Measurements from ENCODE around the gene ATE1.

The ATE1 gene

DNA sequence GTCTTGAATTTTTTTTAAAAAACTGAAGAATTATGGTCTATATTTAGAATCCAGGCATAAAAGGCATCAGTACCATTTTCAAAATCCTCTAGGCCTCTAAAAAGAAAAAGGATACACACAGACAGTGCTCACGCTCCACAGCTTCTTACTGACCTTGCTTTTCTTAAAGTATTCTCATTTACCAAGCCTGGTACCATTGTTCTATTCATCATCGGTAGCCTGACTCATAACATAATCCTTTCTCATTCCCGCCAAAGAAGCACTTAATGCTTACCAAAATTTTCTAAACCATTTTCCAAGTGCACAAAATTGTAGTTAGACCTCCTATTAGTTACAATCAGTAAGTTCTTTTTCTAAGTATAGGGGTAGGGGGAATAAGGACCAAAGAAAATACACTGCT is 54.6 kb downstream of the ATE1 start:
- no peak for DNase-seq (ENCODE audit: low read depth)

- no peak for DNase-seq (ENCODE audit: low read depth)
Observed at GRCh38 chr10:121870413-121870812, 57.4 kb downstream of the ATE1 start.

GRCh38 chr10:121865554-121865953 is 62.3 kb downstream of the ATE1 start:
- DNase-seq (ENCODE audit: low read depth) = no peak

GRCh38 chr10:121864653-121865052 is 63.2 kb downstream of the ATE1 start:
- DNase-seq (ENCODE audit: low read depth) = no peak

DNA sequence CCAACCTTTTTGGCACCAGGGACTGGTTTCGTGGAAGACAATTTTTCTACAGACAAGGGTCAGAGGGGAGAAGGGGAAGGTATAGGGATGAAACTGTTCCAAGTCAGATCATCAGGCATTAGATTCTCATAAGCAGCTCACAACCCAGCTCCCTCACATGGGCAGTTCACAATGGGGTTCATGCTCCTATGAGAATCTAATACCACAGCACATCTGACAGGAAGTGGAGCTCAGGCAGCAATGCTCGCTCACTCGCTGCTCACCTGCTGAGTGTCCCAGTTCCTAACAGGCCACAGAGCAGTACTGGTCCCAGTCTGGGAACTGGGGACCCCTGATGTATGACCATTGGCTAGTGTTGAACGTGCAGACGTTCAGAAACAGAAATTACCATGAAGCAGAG is 63.7 kb downstream of the ATE1 start:
- no peak for DNase-seq (ENCODE audit: low read depth)

GRCh38 chr10:121862649-121863048 is 65.2 kb downstream of the ATE1 start:
- no peak for DNase-seq (ENCODE audit: low read depth)

GRCh38 chr10:121862042-121862441 is 65.8 kb downstream of the ATE1 start:
- no peak for DNase-seq (ENCODE audit: low read depth)

DNA sequence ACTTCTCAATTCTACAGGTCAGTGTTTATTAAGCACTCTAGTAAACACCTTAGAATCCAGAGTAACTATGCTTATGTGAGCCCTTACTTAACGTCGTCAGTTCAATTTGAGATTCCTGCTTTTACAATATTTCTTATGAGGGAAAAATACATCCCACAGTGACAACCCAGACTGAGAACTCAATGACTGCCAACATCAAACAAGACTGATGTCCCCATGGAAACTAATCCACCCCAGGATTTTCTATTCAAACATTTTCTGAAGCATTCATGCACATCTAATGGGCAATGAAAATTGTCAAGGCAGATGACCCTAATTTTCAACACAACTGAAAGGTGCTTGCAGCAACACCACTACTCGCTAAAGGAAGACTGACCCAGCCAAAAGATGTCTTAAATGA is 67.0 kb downstream of the ATE1 start:
- no peak for DNase-seq (ENCODE audit: low read depth)

DNA sequence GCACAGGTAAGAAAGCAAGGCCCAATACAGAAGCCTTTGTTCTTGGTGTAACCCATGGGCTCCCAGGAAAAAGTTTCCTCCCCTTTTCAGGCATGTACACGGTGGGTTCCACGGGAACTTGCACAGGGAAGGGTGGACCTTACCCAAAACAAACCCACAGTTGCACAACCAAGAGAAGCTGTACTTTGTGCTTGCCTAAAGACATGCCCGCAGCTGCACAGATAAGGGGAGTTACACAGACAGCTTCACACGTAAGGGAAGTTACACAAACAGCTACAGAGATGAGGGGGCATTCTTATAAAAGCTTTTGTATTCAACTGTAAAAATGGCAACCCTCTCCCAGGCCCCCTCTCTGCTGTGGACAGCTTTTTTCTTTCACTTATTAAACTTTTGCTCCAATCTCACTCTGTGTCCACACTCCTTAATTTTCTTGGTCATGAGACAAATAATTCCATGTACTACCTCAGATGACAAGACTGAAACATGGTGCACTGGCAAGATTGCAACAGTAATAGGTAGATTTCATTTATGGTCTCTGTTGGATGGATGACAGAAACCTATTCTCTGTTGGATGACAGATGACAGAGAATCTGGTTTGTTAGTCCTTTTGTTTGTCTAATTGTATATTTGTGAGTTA is 72.9 kb downstream of the ATE1 start:
- DNase-seq (ENCODE audit: low read depth) = no peak

DNA sequence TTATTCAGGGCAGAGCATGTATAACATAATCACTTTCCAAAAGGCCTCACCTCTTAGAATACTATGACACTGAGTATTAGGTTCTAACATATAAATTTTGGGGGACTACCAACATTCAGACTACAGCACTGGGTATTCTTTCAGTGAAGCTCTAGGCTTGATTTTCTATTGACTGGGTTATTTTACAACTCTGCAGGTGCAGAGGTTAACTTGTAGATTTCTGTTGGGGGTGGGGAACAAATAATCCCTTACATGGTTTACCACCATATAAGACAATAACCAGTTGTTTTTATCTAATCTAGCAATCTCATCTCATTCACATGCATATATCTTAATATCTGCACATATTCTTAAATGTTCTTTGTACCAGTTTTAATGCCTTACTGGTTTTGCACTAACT is 73.9 kb downstream of the ATE1 start:
- DNase-seq (ENCODE audit: low read depth) = no peak

GRCh38 chr10:121851786-121852185 is 76.0 kb downstream of the ATE1 start:
- DNase-seq (ENCODE audit: low read depth) = no peak

- DNase-seq (ENCODE audit: low read depth) = no peak
Observed at GRCh38 chr10:121848082-121848481, 79.7 kb downstream of the ATE1 start.

- DNase-seq (ENCODE audit: low read depth) = no peak
Observed at GRCh38 chr10:121846555-121846954, 81.3 kb downstream of the ATE1 start.

GRCh38 chr10:121845044-121845784 is 82.6 kb downstream of the ATE1 start:
- no peak for DNase-seq (ENCODE audit: low read depth)

DNA sequence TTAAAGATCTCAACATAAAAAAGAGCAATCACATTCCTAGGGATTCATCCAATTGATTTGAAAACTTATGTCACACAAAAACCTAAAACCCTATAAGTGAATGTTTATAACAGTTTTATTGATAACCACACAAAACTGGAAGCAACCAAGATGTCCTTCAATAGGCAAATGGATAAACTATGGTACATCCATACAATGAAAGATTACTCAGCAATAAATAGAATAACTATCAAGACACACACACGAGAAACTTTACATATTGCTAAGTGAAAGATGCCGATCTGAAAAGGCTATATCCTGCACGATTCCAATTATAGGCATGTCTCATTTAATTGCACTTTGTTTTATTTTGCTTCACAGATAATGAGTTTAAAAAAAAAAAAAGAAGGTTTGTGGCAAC is 83.3 kb downstream of the ATE1 start:
- DNase-seq (ENCODE audit: low read depth) = no peak

DNA sequence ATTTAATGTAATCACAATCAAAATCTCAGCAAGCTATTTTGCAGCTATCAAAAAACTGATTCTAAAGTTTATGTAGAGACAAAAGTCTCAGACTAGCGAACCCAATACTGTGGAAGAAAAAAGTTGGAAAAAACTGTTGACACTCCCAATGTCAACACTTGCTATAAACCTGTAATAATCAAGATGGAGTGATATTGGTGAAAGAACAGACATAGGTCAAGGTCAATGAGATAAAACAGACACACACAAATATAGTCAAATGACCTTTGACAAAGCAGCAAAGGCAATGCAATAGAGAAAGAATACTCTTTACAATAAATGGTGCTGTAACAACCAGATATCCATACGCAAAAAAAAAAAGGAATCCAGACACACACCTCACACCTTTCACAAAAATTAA is 84.5 kb downstream of the ATE1 start:
- DNase-seq (ENCODE audit: low read depth) = no peak

DNA sequence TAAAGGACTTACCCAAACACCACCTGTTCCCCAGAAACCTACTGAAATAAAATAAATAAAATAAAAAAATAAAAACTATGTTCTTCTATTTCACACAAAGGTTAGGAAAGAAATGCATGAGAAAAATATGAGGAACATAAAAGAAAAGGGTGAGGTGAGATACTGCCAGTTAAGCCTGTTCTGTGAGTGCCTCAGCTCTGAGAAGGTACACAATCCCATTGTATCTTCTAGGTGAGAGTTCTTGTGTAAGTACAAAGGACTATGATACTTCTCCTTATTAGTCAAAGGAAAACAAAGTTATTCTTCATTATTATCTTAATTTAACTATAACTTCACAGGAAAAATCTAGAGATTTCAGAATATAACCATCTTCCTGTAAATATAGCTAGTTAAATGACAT is 86.0 kb downstream of the ATE1 start:
- no peak for DNase-seq (ENCODE audit: low read depth)

DNA sequence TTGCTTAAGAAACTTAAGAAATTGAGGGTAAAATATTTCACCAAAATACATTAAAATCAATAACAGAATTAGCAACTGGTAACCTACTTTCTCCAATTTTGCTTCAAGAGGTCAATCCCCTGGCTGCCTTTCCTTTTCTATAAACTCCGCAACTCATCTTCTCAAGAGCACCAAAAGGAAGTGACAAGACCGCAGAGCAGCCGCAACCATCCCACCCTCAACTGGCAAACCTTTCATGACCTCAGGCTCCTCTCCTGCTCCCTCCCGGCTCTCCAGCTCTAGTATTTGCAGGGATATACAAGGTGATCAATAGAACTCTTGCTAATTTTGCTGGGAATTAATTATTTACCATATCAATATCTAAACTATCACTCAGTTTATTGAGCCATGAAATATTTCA is 88.9 kb downstream of the ATE1 start:
- DNase-seq (ENCODE audit: low read depth) = no peak

DNA sequence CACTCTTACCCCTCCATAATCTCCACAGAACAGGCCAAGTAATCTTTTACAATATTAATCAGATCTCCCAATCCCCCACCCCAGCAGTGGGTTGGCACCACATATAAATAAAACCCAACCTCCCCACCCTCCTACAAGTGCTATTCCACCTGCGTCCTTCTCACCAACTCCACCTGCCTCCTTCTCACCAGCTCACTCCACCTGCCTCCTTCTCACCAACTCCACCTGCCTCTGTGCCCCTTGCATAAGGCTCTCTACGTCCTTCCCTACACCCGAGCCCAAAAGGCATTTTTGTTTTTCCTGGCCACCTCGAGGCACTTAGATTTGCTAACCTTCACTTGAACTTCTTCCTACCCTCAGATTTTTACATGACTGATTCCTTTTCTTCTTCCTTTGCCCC is 89.7 kb downstream of the ATE1 start:
- no peak for DNase-seq (ENCODE audit: low read depth)

- DNase-seq (ENCODE audit: low read depth) = no peak
Observed at GRCh38 chr10:121836171-121836570, 91.7 kb downstream of the ATE1 start.

GRCh38 chr10:121835376-121835775 is 92.5 kb downstream of the ATE1 start:
- DNase-seq (ENCODE audit: low read depth) = no peak

- no peak for DNase-seq (ENCODE audit: low read depth)
Observed at GRCh38 chr10:121834757-121835156, 93.1 kb downstream of the ATE1 start.

DNA sequence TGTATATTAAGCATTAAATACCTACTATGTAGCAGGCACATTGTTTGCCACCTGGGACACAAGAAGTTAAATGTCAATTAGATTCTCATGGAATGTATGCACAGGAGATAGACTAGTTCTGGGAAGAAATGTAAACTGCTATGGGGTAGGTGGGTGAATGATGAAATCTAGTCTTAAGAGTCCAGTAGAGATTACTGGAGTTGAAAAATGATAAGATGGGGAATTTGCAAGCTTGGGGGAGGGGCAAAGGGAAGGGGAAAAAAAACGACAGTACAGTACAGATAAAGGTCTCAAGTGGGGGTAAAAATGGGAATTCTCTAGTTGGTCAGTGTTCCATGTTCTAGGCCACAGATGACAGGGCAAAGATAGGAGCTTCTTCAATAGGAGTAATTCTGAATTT is 94.4 kb downstream of the ATE1 start:
- no peak for DNase-seq (ENCODE audit: low read depth)

DNA sequence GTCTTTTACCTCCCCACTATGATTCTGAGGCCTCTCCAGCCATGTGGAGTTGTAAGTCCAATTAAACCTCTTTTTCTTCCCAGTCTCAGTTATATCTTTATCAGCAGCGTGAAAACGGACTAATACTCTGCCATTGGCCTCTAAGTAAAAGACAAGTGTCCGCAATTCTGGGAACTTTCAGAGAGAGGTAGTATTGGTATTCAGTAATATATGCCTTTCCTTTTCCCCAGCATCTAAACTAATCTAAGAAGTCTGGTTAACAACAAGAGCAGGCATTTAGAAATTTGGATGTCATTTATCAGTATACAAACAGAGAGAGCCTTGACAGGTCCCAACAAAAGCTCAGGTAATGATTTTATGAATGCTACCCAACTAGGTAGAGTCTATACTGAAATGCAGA is 95.2 kb downstream of the ATE1 start:
- DNase-seq (ENCODE audit: low read depth) = no peak

Measured in HS-5 (cell line).